Fibroblast of mammary gland (primary cell): ENCODE results near the gene SMCO1.

Experiments used
- DNase-seq: peaks from one replicate; pipeline ENCODE4 v3.0.0-alpha.2; 2010; ENCODE audit warnings: low read depth
- H3K4me3 ChIP-seq: 2 replicates; pipeline ENCODE4 v1.5.1; 2011; ENCODE audit warnings: low read depth, mild to moderate bottlenecking, low read length, moderate library complexity; ENCODE audit not compliant: control insufficient read depth
- TF ChIP-seq, protein P1 (sequence below): conservative IDR thresholded peaks from 2 replicates; pipeline ENCODE4 v1.5.1; 2011; ENCODE audit warnings: low read depth, low read length, inconsistent platforms; ENCODE audit not compliant: control insufficient read depth, insufficient read depth

The SMCO1 gene

DNA sequence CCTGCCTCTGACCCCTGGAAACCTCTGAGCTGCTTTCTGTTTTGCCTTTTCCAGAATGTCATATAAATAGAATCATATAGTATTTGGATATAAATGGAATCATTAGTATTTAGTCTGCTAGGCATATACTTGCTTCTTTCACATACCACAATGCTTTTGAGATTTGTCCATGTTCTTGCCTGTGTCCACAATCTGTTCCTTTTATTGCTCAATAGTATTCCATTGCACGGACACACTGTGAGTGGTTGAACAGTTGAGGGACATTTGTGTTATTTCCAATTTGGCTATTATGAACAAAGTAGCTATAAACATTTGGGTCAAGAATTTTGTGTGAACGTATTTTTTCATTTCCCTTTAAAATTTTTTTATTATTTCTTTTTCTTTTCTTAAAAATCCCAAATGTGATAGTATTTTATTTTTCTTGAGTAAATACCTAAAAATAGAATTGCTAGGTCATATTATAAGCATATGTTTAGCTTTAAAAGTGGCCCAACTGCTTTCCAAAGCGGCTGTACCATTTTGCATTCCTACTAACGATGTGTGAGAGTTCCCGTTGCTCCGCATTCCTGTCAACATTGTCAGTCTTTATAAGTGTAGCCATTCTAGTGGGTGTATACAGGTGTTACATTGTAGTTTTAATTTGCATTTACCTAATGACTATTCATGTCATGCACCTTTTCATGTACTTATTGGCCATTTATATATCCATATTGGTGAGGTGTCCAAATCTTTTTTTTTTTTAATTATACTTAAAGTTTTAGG lies 26.7 kb upstream of the SMCO1 start:
- no peak for DNase-seq
- TF ChIP-seq, protein P1, sequence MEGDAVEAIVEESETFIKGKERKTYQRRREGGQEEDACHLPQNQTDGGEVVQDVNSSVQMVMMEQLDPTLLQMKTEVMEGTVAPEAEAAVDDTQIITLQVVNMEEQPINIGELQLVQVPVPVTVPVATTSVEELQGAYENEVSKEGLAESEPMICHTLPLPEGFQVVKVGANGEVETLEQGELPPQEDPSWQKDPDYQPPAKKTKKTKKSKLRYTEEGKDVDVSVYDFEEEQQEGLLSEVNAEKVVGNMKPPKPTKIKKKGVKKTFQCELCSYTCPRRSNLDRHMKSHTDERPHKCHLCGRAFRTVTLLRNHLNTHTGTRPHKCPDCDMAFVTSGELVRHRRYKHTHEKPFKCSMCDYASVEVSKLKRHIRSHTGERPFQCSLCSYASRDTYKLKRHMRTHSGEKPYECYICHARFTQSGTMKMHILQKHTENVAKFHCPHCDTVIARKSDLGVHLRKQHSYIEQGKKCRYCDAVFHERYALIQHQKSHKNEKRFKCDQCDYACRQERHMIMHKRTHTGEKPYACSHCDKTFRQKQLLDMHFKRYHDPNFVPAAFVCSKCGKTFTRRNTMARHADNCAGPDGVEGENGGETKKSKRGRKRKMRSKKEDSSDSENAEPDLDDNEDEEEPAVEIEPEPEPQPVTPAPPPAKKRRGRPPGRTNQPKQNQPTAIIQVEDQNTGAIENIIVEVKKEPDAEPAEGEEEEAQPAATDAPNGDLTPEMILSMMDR = no peak
- no peak overlapping the region for H3K4me3 ChIP-seq

GRCh38 chr3:196537319-196537984 lies 22.3 kb upstream of the SMCO1 start:
- peak; percentile 36 for DNase-seq
- no peak overlapping the region for H3K4me3 ChIP-seq
- TF ChIP-seq, protein P1 = peak; percentile 69

DNA sequence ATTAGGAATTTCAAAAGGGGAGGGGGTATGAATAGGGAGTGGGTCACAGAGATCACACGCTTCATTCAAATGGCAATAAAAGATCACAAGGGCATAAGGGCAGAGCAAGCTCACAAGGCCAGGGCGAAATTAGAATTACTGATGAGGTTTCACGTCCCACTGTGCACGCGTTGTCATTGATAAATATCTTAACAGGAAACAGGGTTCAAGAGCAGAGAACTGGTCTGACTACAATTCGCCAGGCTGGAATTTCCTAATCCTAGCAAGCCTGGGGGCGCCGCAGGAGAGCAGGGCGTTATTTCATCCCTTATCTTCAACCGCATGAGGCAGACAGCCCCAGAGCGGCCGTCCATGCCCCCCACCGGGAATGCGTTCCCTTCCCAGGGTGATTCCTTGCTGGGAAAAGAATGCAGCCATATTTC lies 18.1 kb upstream of the SMCO1 start:
- TF ChIP-seq, protein P1 = no peak
- DNase-seq = no peak
- no peak overlapping the region for H3K4me3 ChIP-seq

DNA sequence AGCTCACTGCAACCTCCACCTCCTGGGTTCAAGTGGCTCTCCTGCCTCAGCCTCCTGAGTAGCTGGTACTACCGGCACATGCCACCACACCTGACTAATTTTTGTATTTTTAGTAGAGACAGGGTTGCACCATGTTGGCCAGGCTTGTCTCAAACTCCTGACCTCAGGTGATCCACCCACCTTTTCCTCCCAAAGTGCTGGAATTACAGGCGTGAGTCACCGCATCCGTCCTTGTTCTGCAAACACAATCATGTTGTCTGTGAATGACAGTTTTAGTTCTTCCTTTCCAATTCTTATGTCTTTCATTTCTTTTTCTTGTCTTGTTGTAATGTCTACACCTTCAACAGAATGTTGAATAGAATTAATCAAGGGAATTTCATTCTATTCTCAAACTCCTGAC lies 16.3 kb upstream of the SMCO1 start:
- H3K4me3 ChIP-seq = no peak overlapping the region
- DNase-seq = no peak
- TF ChIP-seq, protein P1 = no peak

DNA sequence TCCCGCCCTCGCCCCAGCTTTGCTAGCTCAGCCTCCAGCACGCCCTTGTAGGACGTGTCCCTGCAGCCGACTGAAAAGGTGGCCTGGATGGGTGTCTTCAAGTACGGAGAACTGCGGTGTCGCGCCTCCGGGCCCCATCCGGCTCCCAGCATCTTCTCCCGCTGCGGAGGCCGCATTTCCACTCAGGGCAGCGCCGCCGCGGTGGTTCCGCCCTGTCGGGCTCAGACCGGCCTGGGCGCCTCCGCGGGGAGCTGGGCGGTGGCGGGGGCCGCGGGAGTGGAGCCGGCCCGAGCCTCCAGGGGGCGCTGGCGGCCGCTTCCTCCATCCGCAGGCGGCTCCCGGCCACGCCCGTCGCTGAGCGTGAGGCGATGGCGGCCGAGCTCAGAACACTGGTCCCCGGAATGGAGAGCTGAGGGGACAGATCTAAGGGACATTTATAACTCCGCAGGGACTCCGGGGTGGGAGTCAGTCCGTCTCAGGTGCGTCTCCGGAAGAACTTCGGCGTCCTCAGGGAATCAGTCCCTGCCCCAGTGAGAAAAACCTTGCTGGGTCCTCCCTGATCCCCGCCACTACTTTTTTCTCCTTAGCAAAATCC lies 13.6 kb upstream of the SMCO1 start:
- H3K4me3 ChIP-seq = peak overlapping the region; percentile 49
- DNase-seq = peak; percentile 62
- TF ChIP-seq, protein P1 = no peak

DNA sequence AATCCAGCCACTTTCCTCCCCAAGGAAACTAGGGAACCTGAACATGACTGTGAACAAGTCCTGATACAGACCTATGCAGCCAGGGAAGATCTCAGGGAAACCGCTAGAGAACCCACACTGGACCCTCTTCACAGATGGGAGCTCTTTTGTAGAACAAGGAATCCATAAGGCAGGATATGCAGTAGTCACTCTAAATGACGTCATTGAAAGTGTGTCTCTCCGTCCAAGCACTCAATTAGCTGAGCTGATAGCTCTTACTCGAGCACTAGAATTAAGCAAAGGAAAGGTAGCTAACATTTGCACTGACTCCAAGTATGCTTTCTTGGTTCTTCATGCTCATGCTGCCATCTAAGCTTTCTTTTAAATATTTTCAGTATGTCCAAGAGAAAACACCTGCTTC lies 10.0 kb upstream of the SMCO1 start:
- DNase-seq = no peak
- TF ChIP-seq, protein P1 = no peak
- H3K4me3 ChIP-seq = no peak overlapping the region
